Measurements from ENCODE around the gene PRRG4. TPM values are rescaled to one million over a fixed set of nuclear protein-coding genes. Genes with fewer than 3 reads are reported as not detected.

Gene PRRG4
- total RNA-seq, 2 donors from 2014 or later = 1.4 to 2.7 TPM

DNA sequence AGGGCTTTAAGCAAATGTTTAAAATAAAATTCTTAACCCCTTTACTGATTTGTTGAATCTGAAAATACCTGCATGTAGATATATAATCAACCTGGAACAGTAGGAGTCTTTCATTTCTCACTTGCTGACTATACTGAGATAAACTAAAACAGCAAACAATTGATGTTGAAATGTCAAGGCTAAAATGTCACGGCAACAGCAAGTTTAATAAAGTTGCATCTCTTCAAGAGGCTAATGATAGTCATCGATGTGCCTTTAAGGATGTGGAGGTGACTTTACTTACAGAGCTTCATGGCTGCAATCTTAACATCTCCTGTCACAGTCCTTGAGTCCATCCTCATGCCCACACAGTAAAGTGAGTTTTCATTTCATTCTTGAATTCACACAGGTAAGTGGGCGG, 3.6 kb upstream of the PRRG4 start:
- Histone ChIP-seq H3K36me3 (no peaks in the 10 kb centered on the region), H3K4me1 (peaks cover 0 to 8% of the 10 kb centered on the region in 2 donors), H3K4me3 (no peak overlapping the region), H3K27me3 (peaks cover 0 to 5% of the 10 kb centered on the region in 2 donors), H3K9me3 (peaks cover 0 to 5% of the 10 kb centered on the region in 2 donors), H3K27ac (no peak overlapping the region)
- TF ChIP-seq, protein P1, sequence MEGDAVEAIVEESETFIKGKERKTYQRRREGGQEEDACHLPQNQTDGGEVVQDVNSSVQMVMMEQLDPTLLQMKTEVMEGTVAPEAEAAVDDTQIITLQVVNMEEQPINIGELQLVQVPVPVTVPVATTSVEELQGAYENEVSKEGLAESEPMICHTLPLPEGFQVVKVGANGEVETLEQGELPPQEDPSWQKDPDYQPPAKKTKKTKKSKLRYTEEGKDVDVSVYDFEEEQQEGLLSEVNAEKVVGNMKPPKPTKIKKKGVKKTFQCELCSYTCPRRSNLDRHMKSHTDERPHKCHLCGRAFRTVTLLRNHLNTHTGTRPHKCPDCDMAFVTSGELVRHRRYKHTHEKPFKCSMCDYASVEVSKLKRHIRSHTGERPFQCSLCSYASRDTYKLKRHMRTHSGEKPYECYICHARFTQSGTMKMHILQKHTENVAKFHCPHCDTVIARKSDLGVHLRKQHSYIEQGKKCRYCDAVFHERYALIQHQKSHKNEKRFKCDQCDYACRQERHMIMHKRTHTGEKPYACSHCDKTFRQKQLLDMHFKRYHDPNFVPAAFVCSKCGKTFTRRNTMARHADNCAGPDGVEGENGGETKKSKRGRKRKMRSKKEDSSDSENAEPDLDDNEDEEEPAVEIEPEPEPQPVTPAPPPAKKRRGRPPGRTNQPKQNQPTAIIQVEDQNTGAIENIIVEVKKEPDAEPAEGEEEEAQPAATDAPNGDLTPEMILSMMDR (IDR thresholded peaks at IDR 0.05) = no peak
- DNase-seq (ENCODE audit: low spot score) = no peak

DNA sequence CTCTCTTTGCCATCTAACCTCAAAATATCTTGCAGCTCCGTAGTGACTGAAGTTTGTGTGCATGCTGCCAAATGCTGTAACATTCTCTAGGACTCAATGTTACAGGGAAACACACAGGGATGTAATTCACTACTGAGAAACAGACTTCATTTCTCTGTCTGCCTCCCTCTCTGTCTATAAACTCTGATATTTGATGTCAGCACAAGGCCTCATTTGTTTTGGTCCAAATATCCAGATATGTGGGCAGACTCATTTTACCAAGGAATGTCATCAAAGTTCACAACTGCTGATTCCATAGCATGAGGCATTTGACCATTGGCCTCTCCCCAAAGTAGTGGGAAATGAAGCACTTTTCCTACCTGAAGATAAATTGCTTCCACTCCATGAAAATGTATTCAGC, 2.5 kb upstream of the PRRG4 start:
- Histone ChIP-seq H3K4me1 (peaks cover 0 to 8% of the 10 kb centered on the region in 2 donors), H3K36me3 (no peaks in the 10 kb centered on the region), H3K27me3 (peaks cover 0 to 5% of the 10 kb centered on the region in 2 donors), H3K9me3 (peaks cover 0 to 5% of the 10 kb centered on the region in 2 donors), H3K27ac (no peak overlapping the region), H3K4me3 (no peak overlapping the region)
- TF ChIP-seq, protein P1 (IDR thresholded peaks at IDR 0.05) = no peak
- no peak for DNase-seq (ENCODE audit: low spot score)

DNA sequence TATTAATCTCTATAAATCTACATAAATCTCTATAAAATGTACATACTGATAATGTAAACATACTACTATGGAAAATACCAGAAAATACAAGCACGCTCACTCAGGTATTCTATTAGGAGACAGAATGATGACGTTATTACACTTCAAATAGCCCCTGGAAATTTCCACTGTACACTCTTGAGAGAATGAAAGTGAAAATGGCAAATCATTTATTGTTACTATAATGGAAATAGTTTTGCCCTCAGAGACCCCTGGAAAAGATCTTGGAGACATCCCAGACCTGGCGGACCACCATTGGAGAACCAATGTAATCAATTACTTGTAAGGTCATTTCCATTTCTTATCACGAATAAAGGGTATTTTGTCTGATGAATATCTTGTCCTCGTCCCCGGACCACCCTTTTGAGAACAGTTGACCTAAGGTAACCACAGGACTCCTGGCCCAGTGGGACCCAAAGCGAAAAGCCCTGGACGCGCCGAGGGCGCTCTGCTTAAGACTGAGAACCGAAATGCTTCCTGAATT, 509 bp upstream of the PRRG4 start:
- Histone ChIP-seq H3K27me3 (peaks cover 0 to 5% of the 10 kb centered on the region in 2 donors), H3K36me3 (no peaks in the 10 kb centered on the region), H3K4me1 (peaks cover 0 to 8% of the 10 kb centered on the region in 2 donors), H3K9me3 (no peaks in the 10 kb centered on the region), H3K27ac (peak overlapping the region in 1 of 2 donors; percentile 57), H3K4me3 (peak overlapping the region; percentile 46 to 63)
- DNase-seq (ENCODE audit: low spot score) = no peak
- TF ChIP-seq, protein P1 (IDR thresholded peaks at IDR 0.05) = no peak

DNA sequence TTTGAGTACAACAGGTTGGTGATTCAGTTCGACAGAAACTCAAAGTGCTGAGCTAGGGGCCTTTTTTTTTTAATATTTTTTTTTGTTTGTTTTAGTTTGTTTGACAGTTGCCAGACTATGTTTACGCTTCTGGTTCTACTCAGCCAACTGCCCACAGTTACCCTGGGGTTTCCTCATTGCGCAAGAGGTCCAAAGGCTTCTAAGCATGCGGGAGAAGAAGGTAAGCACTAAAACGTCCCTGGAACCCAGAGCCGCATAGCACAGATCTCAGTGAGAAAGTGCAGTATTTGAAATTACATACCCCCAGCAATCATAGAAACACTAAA, 649 bp downstream of the PRRG4 start:
- no peaks in the 10 kb centered on the region for H3K36me3 ChIP-seq
- H3K27me3 ChIP-seq = peaks cover 0 to 5% of the 10 kb centered on the region in 2 donors
- peak overlapping the region in 1 of 2 donors; percentile 57 for H3K27ac ChIP-seq
- DNase-seq (ENCODE audit: low spot score) = no peak
- H3K4me3 ChIP-seq = peak overlapping the region; percentile 46 to 63
- TF ChIP-seq, protein P1 (IDR thresholded peaks at IDR 0.05) = no peak
- H3K4me1 ChIP-seq = peaks cover 0 to 8% of the 10 kb centered on the region in 2 donors
- H3K9me3 ChIP-seq = no peaks in the 10 kb centered on the region

- H3K9me3 ChIP-seq = no peaks in the 10 kb centered on the region
- TF ChIP-seq, protein P1 (IDR thresholded peaks at IDR 0.05) = no peak
- no peak overlapping the region for H3K27ac ChIP-seq
- peak overlapping the region in 1 of 2 donors; percentile 63 for H3K4me3 ChIP-seq
- H3K36me3 ChIP-seq = no peaks in the 10 kb centered on the region
- peaks cover 0 to 8% of the 10 kb centered on the region in 2 donors for H3K4me1 ChIP-seq
- H3K27me3 ChIP-seq = peaks cover 0 to 5% of the 10 kb centered on the region in 2 donors
- no peak for DNase-seq (ENCODE audit: low spot score)
Measured at GRCh38 chr11:32830796-32831195, 1.1 kb downstream of the PRRG4 start.

DNA sequence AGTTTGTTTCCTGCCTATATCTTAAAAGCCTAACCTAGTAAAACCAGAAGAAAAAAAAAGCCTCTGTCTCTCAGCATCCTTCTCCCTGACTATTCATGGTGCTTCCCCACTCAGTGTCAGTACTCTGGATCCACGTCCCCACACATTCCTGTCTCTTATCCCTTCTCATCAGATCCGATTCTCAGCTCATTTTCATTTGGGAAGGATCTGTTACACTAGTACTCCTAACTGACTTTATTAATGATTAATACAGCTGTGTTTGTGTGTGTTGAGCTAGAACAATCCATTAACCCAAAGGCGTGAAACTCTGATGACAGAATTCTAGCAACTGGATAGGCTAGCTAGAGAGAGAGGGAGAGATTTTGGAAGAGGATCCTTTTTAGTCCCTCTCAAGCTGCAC, 1.5 kb downstream of the PRRG4 start:
- H3K27ac ChIP-seq = no peak overlapping the region
- TF ChIP-seq, protein P1 (IDR thresholded peaks at IDR 0.05) = no peak
- no peak for DNase-seq (ENCODE audit: low spot score)
- peaks cover 0 to 8% of the 10 kb centered on the region in 2 donors for H3K4me1 ChIP-seq
- no peaks in the 10 kb centered on the region for H3K9me3 ChIP-seq
- no peaks in the 10 kb centered on the region for H3K36me3 ChIP-seq
- peaks cover 0 to 5% of the 10 kb centered on the region in 2 donors for H3K27me3 ChIP-seq
- no peak overlapping the region for H3K4me3 ChIP-seq
